Endothelial cell of umbilical vein (primary cell): ENCODE results near the gene PCDHGA5. TPM values are rescaled to one million over a fixed set of nuclear protein-coding genes. Genes with fewer than 3 reads are reported as not detected.
"Not testable (repeated sequence)": the region's sequence is repeated elsewhere in the genome, so short reads cannot be mapped to it uniquely, and the experiment has no call there.

Source experiments
- BruUV-seq: library from RNA; stranded (reverse); fragments of 400-500 nt; replicated peaks from 2 replicates; lab custom pipeline; 2021; lab: Mats Ljungman, UMichigan
- CTCF ChIA-PET: fragments of 300-600, 350-600 bp; sonication (Branson Sonifier 250); formaldehyde crosslinking; loops from one replicate; lab custom pipeline; 2021; ENCODE audit warnings: antibody characterized with exemption, inconsistent platforms; lab: Charles Lee
- POLR2A ChIA-PET: fragments of 300-600, 350-600 bp; sonication (Branson Sonifier 250); formaldehyde crosslinking; loops from one replicate; lab custom pipeline; 2021; ENCODE audit warnings: antibody characterized with exemption, inconsistent platforms; lab: Charles Lee
- DNase-seq: peaks from one replicate; pipeline ENCODE4 v3.0.0-alpha.2; 2011; ENCODE audit warnings: low read depth, low spot score
- FAIRE-seq: peaks from 2 replicates; lab custom pipeline; 2011; peaks lifted over from hg19 to GRCh38; lab: Jason Lieb, UNC
- H2AFZ ChIP-seq: 2 replicates; pipeline ENCODE4 v1.6.0; 2012; ENCODE audit warnings: low read depth, low read length, control low read depth, inconsistent platforms
- H3K27ac ChIP-seq: 2 replicates; pipeline ENCODE4 v1.5.1; 2011; ENCODE audit warnings: low read depth, mild to moderate bottlenecking, control low read depth, low read length, moderate library complexity; ENCODE audit not compliant: insufficient read depth
- H3K27me3 ChIP-seq, 2 experiments: 2 replicates each; pipeline versions ENCODE4 v1.6.0 to v1.6.1; 2011; ENCODE audit warnings: low read length in 2 of 2, mixed read lengths in 1 of 2; ENCODE audit not compliant: control insufficient read depth in 2 of 2, insufficient read depth in 2 of 2
- H3K36me3 ChIP-seq, 2 experiments: 2 replicates in 1 of 2; 3 replicates in 1 of 2; pipeline ENCODE4 v1.5.1; 2011; ENCODE audit warnings: low read length in 2 of 2, mild to moderate bottlenecking in 1 of 2, moderate library complexity in 1 of 2; ENCODE audit not compliant: control insufficient read depth in 2 of 2, insufficient read depth in 2 of 2; ENCODE audit errors: extremely low read depth in 1 of 2
- H3K4me1 ChIP-seq: 3 replicates; pipeline ENCODE4 v1.5.1; 2011; ENCODE audit warnings: mild to moderate bottlenecking, low read length; ENCODE audit not compliant: control insufficient read depth, insufficient read depth; ENCODE audit errors: extremely low read depth
- H3K4me2 ChIP-seq: 2 replicates; pipeline ENCODE4 v1.6.1; 2011; ENCODE audit warnings: low read length, control low read depth, mixed read lengths; ENCODE audit not compliant: insufficient read depth
- H3K4me3 ChIP-seq, 3 experiments: fragments of 200-600 bp in 1 of 3; sonication (generic), shearing (Covaris generic) in 1 of 3; replicated peaks in 1 of 3; 2 replicates each; pipeline ENCODE4 v1.5.1; 2011 to 2016; ENCODE audit warnings: control low read depth in 3 of 3, low read length in 3 of 3, mild to moderate bottlenecking in 2 of 3, inconsistent platforms in 1 of 3, low read depth in 1 of 3, moderate library complexity in 1 of 3; ENCODE audit not compliant: insufficient read depth in 1 of 3
- H3K79me2 ChIP-seq: 2 replicates; pipeline ENCODE4 v1.6.0; 2012; ENCODE audit warnings: low read length, inconsistent platforms; ENCODE audit not compliant: control insufficient read depth, insufficient read depth
- H3K9ac ChIP-seq: replicated peaks from 2 replicates; pipeline ENCODE3; 2011; ENCODE audit warnings: low read length, control low read depth; ENCODE audit not compliant: insufficient read depth; ENCODE audit errors: extremely low read depth
- H3K9me1 ChIP-seq: replicated peaks from 3 replicates; pipeline ENCODE4 v1.6.0; 2011; ENCODE audit warnings: mild to moderate bottlenecking, low read length; ENCODE audit not compliant: control insufficient read depth, insufficient read depth; ENCODE audit errors: extremely low read depth
- H3K9me3 ChIP-seq: replicated peaks from 2 replicates; pipeline ENCODE4 v1.5.1; 2012; ENCODE audit warnings: low read length, inconsistent platforms; ENCODE audit not compliant: control insufficient read depth, insufficient read depth
- H4K20me1 ChIP-seq: replicated peaks from 2 replicates; pipeline ENCODE3; 2011; ENCODE audit warnings: mild to moderate bottlenecking, low read length; ENCODE audit not compliant: control insufficient read depth, insufficient read depth; ENCODE audit errors: extremely low read depth
- EZH2 ChIP-seq: IDR thresholded peaks from 2 replicates; pipeline ENCODE4 v1.6.1; 2012; ENCODE audit warnings: borderline replicate concordance, low read depth, mild to moderate bottlenecking, moderate library complexity, low read length, inconsistent platforms; ENCODE audit not compliant: severe bottlenecking
- FOS ChIP-seq: IDR thresholded peaks from 2 replicates; pipeline ENCODE4 v1.6.1; 2011; ENCODE audit warnings: mild to moderate bottlenecking, low read length, moderate library complexity, borderline replicate concordance; ENCODE audit not compliant: insufficient read depth
- MYC ChIP-seq: IDR thresholded peaks from one replicate; pipeline ENCODE4 v1.6.1; 2011; ENCODE audit warnings: mild to moderate bottlenecking, low read depth, low read length
- dilution Hi-C: fragments of 300-500 bp; cut with MboI; formaldehyde crosslinking; loops from one replicate; pipeline ENCODE4 v1.15.0; 2019; ENCODE audit warnings: low sequenced_read_pairs; ENCODE audit not compliant: extremely low pct_ligation_motif_present
- intact Hi-C: fragments of 100-400 bp; cut with micrococcal nuclease; formaldehyde crosslinking; loops from one replicate; pipeline ENCODE4 v1.10.0; 2022
- polyA plus RNA-seq, 4 experiments: library from polyadenylated mRNA; depleted of rRNA in 3 of 4; stranded (reverse) in 3 of 4; unstranded in 1 of 4; fragments of >200 nt; gene quantifications; 2 replicates each; pipeline versions ENCODE4 v1.2.1 to v1.2.3, GENCODE V29; 2011 to 2012; ENCODE audit warnings: missing spikeins in 1 of 4
- total RNA-seq: library from RNA; stranded (reverse); gene quantifications from 2 replicates; pipeline ENCODE4 v1.2.3, GENCODE V29; 2021

Gene PCDHGA5
- total and polyA plus RNA-seq, 2 donors (not counting 3 experiments of a cell fraction or from before 2014, with no cell fraction given): 0.36 to 0.93 TPM

DNA sequence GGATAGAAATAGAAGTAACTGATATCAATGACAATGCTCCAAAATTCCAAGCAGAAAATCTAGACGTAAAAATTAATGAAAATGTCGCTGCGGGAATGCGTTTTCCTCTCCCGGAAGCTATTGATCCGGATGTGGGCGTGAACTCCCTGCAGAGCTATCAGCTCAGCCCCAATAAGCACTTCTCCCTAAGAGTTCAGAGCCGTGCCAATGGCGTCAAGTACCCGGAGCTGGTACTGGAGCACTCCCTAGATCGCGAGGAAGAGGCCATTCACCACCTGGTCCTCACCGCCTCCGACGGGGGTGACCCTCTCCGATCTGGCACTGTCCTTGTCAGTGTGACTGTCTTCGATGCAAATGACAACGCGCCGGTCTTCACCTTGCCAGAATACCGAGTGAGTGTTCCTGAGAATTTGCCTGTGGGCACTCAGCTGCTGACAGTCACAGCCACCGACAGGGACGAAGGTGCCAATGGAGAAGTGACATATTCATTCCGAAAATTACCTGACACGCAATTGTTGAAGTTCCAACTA, 49.6 kb downstream of the PCDHGA5 start:
- CTCF ChIA-PET: interaction anchor here (1.1 to 11.3 kb wide), 26 partner anchors 8 to 191 kb away, joined by 3 to 335 read pairs (median 10); partner anchors contain the start of genes PCDHB14, PCDHGA1, PCDHGA11 and PCDHGA12
- peak overlapping the region in 2 of 3 experiments; percentile 34 to 72 for H3K4me3 ChIP-seq
- H3K27me3 ChIP-seq: peaks cover 49 to 84% of the 10 kb centered on the region in 2 experiments
- no peaks in the 10 kb centered on the region for H3K36me3 ChIP-seq
- DNase-seq (no peak), FAIRE-seq (no peak)
- H3K9me1 ChIP-seq: no peaks in the 10 kb centered on the region
- no peak overlapping the region for H3K27ac ChIP-seq
- no peak overlapping the region for H3K9ac ChIP-seq
- intact Hi-C loops (no loop called here), dilution Hi-C loops (no loop called here)
- peaks cover 5% of the 10 kb centered on the region for H4K20me1 ChIP-seq
- H2AFZ ChIP-seq: no peak overlapping the region
- H3K9me3 ChIP-seq: no peaks in the 10 kb centered on the region
- POLR2A ChIA-PET: interaction anchor here (1.0 kb wide), 1 partner anchor 112 kb away, joined by 3 read pairs; no protein-coding TSS in a partner anchor
- peaks cover 9% of the 10 kb centered on the region for H3K4me1 ChIP-seq
- no peaks in the 10 kb centered on the region for H3K79me2 ChIP-seq
- no TSS peak for BruUV-seq
- no peak for TF ChIP-seq MYC
- TF ChIP-seq FOS: no peak
- H3K4me2 ChIP-seq: peak overlapping the region; percentile 77

DNA sequence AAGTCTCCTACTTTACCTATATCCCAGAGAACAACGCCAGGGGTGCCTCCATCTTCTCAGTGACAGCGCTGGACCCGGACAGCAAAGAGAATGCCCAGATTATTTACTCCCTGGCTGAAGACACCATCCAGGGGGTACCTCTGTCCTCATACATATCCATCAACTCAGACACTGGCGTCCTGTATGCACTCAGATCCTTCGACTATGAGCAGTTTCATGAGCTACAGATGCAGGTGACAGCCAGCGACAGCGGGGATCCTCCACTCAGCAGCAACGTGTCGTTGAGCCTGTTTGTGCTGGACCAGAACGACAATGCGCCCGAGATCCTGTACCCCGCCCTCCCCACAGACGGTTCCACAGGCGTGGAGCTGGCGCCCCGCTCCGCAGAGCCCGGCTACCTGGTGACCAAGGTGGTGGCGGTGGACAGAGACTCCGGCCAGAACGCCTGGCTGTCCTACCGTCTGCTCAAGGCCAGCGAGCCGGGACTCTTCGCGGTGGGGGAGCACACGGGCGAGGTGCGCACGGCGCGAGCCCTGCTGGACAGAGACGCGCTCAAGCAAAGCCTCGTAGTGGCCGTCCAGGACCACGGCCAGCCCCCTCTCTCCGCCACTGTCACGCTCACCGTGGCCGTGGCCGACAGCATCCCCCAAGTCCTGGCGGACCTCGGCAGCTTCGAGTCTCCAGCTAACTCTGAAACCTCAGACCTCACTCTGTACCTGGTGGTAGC, 50.7 kb downstream of the PCDHGA5 start:
- BruUV-seq, H3K4me1 ChIP-seq, H3K79me2 ChIP-seq, FAIRE-seq, H4K20me1 ChIP-seq, H3K9me3 ChIP-seq, H3K27ac ChIP-seq, H3K9me1 ChIP-seq, H3K9ac ChIP-seq, H3K4me3 ChIP-seq, POLR2A ChIA-PET, H3K4me2 ChIP-seq, H3K36me3 ChIP-seq, intact Hi-C loops, DNase-seq, dilution Hi-C loops, H2AFZ ChIP-seq: not testable (repeated sequence)
- CTCF ChIA-PET: interaction anchor here (1.2 to 11.3 kb wide), 6 partner anchors 12 to 148 kb away, joined by 3 to 335 read pairs (median 44); partner anchors contain the start of genes PCDHGA12 and PCDHGA8
- peak; percentile 76 for TF ChIP-seq EZH2
- peaks cover 48 to 84% of the 10 kb centered on the region in 2 experiments for H3K27me3 ChIP-seq

DNA sequence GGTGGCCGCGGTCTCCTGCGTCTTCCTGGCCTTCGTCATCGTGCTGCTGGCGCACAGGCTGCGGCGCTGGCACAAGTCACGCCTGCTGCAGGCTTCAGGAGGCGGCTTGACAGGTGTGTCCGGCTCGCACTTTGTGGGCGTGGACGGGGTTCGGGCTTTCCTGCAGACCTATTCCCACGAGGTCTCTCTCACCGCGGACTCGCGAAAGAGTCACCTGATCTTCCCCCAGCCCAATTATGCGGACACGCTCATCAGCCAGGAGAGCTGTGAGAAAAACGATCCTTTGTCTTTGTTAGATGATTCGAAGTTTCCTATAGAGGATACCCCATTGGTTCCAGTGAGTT, 51.3 kb downstream of the PCDHGA5 start:
- dilution Hi-C loops, H3K9ac ChIP-seq, H3K27ac ChIP-seq, DNase-seq, H3K4me3 ChIP-seq, POLR2A ChIA-PET, H4K20me1 ChIP-seq, H3K9me1 ChIP-seq, FAIRE-seq, H3K79me2 ChIP-seq, intact Hi-C loops, H3K36me3 ChIP-seq, H2AFZ ChIP-seq, H3K4me1 ChIP-seq, H3K4me2 ChIP-seq, BruUV-seq, H3K9me3 ChIP-seq: not testable (repeated sequence)
- peaks cover 45 to 84% of the 10 kb centered on the region in 2 experiments for H3K27me3 ChIP-seq
- CTCF ChIA-PET: interaction anchor here (1.0 to 11.3 kb wide), 4 partner anchors 12 to 148 kb away, joined by 3 to 335 read pairs (median 32); no protein-coding TSS in a partner anchor
